GM10266 (cell line): ENCODE results near the gene CARMIL3.
A peak's percentile ranks its signal among the peaks of the same experiment; 100 is the strongest.

Experiments used
- DNase-seq: peaks from one replicate; pipeline ENCODE4 v3.0.0; 2012; ENCODE audit errors: extremely low spot score
- CTCF ChIP-seq: IDR thresholded peaks from 2 replicates; pipeline ENCODE4 v1.5.1; 2012; ENCODE audit warnings: mild to moderate bottlenecking, low read depth; ENCODE audit not compliant: control insufficient read depth, insufficient read depth; ENCODE audit errors: missing control alignments

CARMIL3 gene

GRCh38 chr14:24089890-24090289, 38.1 kb downstream of the CARMIL3 start:
- DNase-seq: no peak

GRCh38 chr14:24092110-24092504, 40.3 kb downstream of the CARMIL3 start:
- DNase-seq: no peak
- no peak for TF ChIP-seq CTCF

More at GRCh38 chr14:24089890-24090289, 38.1 kb downstream of the CARMIL3 start:
- no peak for TF ChIP-seq CTCF

GRCh38 chr14:24092505-24093206, 40.8 kb downstream of the CARMIL3 start:
- TF ChIP-seq CTCF: no peak
- no peak for DNase-seq

GRCh38 chr14:24093207-24093900, 41.5 kb downstream of the CARMIL3 start:
- DNase-seq: no peak
- TF ChIP-seq CTCF: no peak

GRCh38 chr14:24093901-24094840, 42.4 kb downstream of the CARMIL3 start, which contains the start of gene PCK2:
Gene PCK2 (plus strand): TSS chr14:24094311. CDS start chr14:24094406, 95 bp downstream.
- no peak for TF ChIP-seq CTCF
- peak; percentile 90 for DNase-seq

- no peak for DNase-seq
- no peak for TF ChIP-seq CTCF
These were observed 43.0 kb downstream of the CARMIL3 start for GRCh38 chr14:24094841-24095270.
